ENCODE data around the gene DLEU7.

- TF ChIP-seq ZFP37 (CRISPR knock-in tag; IDR thresholded peaks at IDR 0.05; ENCODE audit: borderline replicate concordance): no peak
- no peak for TF ChIP-seq GATA4 (IDR thresholded peaks at IDR 0.05; ENCODE audit: borderline replicate concordance, low read depth)
- no peak for TF ChIP-seq SP1 (IDR thresholded peaks at IDR 0.05)
- no peak for TF ChIP-seq SP1 (CRISPR knock-in tag; IDR thresholded peaks at IDR 0.05)
- TF ChIP-seq CHD4 (IDR thresholded peaks at IDR 0.05; ENCODE audit: borderline replicate concordance, low read length): no peak
- no peak for TF ChIP-seq MAFF (IDR thresholded peaks at IDR 0.05; ENCODE audit: low read depth, low read length)
- no peak for TF ChIP-seq TAF15 (IDR thresholded peaks at IDR 0.05; ENCODE audit: low read depth, low read length, poor library complexity, severe bottlenecking)
- TF ChIP-seq ZNF207 (IDR thresholded peaks at IDR 0.05; ENCODE audit: borderline replicate concordance): no peak
- TF ChIP-seq BRCA1 (CRISPR knock-in tag; IDR thresholded peaks at IDR 0.05): no peak
- TF ChIP-seq, protein P1, sequence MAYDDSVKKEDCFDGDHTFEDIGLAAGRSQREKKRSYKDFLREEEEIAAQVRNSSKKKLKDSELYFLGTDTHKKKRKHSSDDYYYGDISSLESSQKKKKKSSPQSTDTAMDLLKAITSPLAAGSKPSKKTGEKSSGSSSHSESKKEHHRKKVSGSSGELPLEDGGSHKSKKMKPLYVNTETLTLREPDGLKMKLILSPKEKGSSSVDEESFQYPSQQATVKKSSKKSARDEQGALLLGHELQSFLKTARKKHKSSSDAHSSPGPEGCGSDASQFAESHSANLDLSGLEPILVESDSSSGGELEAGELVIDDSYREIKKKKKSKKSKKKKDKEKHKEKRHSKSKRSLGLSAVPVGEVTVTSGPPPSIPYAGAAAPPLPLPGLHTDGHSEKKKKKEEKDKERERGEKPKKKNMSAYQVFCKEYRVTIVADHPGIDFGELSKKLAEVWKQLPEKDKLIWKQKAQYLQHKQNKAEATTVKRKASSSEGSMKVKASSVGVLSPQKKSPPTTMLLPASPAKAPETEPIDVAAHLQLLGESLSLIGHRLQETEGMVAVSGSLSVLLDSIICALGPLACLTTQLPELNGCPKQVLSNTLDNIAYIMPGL (CRISPR knock-in tag; IDR thresholded peaks at IDR 0.05; ENCODE audit: borderline replicate concordance in 1 of 2, low read depth in 1 of 2): no peak
- TF ChIP-seq ZNF407 (CRISPR knock-in tag; IDR thresholded peaks at IDR 0.05; ENCODE audit: not compliant biosample characterization): no peak
Observed at GRCh38 chr13:50841786-50842185, 1.7 kb downstream of the DLEU7 start.
